HL-60 (cell line): ENCODE data around the gene DBR1.

Experiments used
- DNase-seq, 2 experiments: peaks; one replicate each; pipeline ENCODE4 v3.0.0-alpha.2; 2010 to 2020; ENCODE audit warnings: low read depth in 1 of 2, low spot score in 1 of 2
- H3K27ac ChIP-seq: fragments of 250-450 bp; sonication (Bioruptor Pico); replicated peaks from 2 replicates; pipeline ENCODE4 v1.5.1; 2020; ENCODE audit warnings: mild to moderate bottlenecking, moderate library complexity
- H3K27me3 ChIP-seq: fragments of 250-450 bp; sonication (Bioruptor Pico); 2 replicates; pipeline ENCODE4 v1.5.1; 2021; ENCODE audit warnings: mild to moderate bottlenecking, moderate library complexity; ENCODE audit not compliant: insufficient read depth, poor library complexity, severe bottlenecking
- H3K4me3 ChIP-seq: replicated peaks from 2 replicates; pipeline ENCODE4 v1.5.1; 2011; ENCODE audit warnings: mild to moderate bottlenecking, control low read depth, low read length; ENCODE audit not compliant: insufficient read depth
- GABPA ChIP-seq: IDR thresholded peaks from 2 replicates; pipeline ENCODE4 v1.6.1; 2012; ENCODE audit warnings: low read depth
- POLR2AphosphoS5 ChIP-seq: IDR thresholded peaks from 2 replicates; pipeline ENCODE4 v1.6.1; 2012; ENCODE audit warnings: low read depth
- SPI1 ChIP-seq: IDR thresholded peaks from 2 replicates; pipeline ENCODE4 v1.6.1; 2012; ENCODE audit warnings: low read depth, mild to moderate bottlenecking, borderline replicate concordance
- TF ChIP-seq, protein P1 (sequence below): IDR thresholded peaks from one replicate; pipeline ENCODE4 v1.5.1; 2011; ENCODE audit warnings: low read length, control low read depth, inconsistent platforms; ENCODE audit not compliant: insufficient read depth
- TF ChIP-seq, protein P2 (sequence below): IDR thresholded peaks from 2 replicates; pipeline ENCODE4 v1.6.1; 2012; ENCODE audit warnings: low read depth; ENCODE audit not compliant: insufficient replicate concordance

The DBR1 gene

DNA sequence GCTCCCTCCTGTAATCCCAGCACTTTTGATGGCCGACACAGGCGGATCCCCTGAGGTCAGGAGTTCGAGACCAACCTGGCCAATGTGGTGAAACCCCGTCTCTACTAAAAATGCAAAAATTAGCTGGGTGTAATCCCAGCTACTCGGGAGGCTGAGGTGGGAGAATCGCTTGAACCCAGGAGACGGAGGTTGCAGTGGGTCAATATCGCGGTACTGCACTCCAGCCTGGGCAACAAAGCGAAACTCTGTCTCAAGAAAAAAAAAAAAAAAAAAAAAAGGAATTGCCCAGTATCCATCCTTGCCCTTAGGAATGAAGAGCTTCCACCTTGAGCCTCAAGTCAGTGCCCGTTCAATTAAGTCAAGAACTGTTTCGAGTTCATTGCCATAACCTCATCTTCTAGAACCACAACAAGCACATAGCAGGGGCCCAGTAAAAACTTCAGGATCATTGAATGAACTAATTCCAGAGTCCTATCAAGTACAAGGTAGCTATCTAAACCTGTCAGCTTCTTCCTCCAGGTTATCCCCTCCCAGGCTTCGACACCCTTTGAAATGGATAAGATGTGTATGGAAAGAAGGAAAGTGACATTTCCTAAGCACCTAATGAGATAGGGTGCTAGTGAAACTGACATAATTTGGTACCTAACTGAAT, 826 bp downstream of the DBR1 start:
- Histone ChIP-seq H3K27me3 (no peaks in the 10 kb centered on the region), H3K4me3 (peak overlapping the region; percentile 92), H3K27ac (peak overlapping the region; percentile 87)
- no peak for TF ChIP-seq SPI1
- no peak for DNase-seq

DNA sequence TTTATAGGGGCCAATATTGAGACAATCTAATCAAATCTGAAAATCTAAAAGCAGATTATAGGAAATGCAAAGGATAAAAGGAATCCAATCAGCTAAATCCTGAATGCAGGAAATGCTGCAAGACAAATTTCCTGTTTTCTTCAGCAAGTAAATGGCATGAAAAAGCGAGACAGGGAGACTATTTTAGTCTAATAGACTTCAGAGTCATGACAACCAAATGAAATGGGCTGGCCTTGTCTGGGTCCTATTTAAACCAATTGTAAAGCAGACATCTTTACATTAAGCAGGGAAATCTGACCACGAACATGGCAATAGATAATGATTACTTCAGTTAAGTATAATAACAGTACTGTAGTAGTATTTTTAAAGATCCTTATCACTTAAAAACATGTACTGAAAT, 2.1 kb downstream of the DBR1 start:
- H3K27ac ChIP-seq = no peak overlapping the region
- TF ChIP-seq SPI1 (no peak), GABPA (no peak), POLR2AphosphoS5 (no peak)
- TF ChIP-seq, protein P1, sequence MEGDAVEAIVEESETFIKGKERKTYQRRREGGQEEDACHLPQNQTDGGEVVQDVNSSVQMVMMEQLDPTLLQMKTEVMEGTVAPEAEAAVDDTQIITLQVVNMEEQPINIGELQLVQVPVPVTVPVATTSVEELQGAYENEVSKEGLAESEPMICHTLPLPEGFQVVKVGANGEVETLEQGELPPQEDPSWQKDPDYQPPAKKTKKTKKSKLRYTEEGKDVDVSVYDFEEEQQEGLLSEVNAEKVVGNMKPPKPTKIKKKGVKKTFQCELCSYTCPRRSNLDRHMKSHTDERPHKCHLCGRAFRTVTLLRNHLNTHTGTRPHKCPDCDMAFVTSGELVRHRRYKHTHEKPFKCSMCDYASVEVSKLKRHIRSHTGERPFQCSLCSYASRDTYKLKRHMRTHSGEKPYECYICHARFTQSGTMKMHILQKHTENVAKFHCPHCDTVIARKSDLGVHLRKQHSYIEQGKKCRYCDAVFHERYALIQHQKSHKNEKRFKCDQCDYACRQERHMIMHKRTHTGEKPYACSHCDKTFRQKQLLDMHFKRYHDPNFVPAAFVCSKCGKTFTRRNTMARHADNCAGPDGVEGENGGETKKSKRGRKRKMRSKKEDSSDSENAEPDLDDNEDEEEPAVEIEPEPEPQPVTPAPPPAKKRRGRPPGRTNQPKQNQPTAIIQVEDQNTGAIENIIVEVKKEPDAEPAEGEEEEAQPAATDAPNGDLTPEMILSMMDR = no peak
- TF ChIP-seq, protein P2, sequence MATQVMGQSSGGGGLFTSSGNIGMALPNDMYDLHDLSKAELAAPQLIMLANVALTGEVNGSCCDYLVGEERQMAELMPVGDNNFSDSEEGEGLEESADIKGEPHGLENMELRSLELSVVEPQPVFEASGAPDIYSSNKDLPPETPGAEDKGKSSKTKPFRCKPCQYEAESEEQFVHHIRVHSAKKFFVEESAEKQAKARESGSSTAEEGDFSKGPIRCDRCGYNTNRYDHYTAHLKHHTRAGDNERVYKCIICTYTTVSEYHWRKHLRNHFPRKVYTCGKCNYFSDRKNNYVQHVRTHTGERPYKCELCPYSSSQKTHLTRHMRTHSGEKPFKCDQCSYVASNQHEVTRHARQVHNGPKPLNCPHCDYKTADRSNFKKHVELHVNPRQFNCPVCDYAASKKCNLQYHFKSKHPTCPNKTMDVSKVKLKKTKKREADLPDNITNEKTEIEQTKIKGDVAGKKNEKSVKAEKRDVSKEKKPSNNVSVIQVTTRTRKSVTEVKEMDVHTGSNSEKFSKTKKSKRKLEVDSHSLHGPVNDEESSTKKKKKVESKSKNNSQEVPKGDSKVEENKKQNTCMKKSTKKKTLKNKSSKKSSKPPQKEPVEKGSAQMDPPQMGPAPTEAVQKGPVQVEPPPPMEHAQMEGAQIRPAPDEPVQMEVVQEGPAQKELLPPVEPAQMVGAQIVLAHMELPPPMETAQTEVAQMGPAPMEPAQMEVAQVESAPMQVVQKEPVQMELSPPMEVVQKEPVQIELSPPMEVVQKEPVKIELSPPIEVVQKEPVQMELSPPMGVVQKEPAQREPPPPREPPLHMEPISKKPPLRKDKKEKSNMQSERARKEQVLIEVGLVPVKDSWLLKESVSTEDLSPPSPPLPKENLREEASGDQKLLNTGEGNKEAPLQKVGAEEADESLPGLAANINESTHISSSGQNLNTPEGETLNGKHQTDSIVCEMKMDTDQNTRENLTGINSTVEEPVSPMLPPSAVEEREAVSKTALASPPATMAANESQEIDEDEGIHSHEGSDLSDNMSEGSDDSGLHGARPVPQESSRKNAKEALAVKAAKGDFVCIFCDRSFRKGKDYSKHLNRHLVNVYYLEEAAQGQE = no peak
- no peaks in the 10 kb centered on the region for H3K27me3 ChIP-seq
- DNase-seq = no peak
- no peak overlapping the region for H3K4me3 ChIP-seq

DNA sequence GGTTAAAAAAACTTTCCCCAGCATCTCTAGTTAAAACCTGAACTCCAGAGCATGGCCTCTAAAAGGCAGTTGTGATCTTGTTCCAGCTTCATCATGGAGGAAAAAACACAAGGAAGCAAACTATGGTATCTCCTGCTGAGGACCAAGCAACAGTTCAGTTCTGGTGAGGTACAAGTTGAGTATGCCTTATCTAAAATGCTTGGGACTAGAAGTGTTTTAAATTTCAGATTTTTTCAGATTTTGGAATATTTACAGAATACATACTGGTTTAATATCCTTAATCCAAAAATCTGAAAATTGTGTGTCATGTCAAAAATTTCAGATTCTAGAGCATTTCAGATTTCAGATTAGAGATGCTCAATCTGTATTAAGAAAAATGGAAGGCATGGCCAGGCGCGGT, 9.7 kb downstream of the DBR1 start:
- no peak overlapping the region for H3K27ac ChIP-seq
- TF ChIP-seq, protein P1 = no peak
- TF ChIP-seq, protein P2 = no peak
- no peak for TF ChIP-seq POLR2AphosphoS5
- no peak for TF ChIP-seq GABPA
- TF ChIP-seq SPI1 = no peak
- H3K27me3 ChIP-seq = no peaks in the 10 kb centered on the region
- no peak for DNase-seq
- H3K4me3 ChIP-seq = no peak overlapping the region

DNA sequence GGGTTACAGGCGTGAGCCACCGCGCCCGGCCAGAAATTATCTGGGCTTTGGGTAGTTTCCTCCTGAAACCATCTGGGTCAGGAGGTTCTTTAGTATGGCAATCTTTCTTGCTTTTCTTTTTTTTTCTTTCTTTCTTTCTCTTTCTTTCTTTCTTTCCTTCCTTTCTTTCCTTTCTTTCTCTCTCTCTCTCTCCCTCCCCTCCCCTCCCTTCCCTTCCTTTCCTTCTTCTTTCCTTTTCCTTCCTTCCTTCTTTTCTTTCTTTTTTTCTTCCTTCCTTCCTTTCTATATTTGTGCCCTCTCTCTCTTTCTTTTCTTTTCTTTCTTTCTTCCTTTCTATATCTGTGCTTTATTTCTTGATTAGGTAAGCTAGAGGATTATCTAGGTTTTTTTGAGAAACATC, 17.0 kb downstream of the DBR1 start:
- DNase-seq = no peak
- Histone ChIP-seq H3K27me3 (no peaks in the 10 kb centered on the region), H3K27ac (no peak overlapping the region), H3K4me3 (no peak overlapping the region)
- TF ChIP-seq, protein P2 = no peak
- TF ChIP-seq GABPA (no peak), SPI1 (no peak), POLR2AphosphoS5 (no peak)
- TF ChIP-seq, protein P1 = no peak
